Measurements from ENCODE around the gene IQCC. TPM values are rescaled to one million over a fixed set of nuclear protein-coding genes. Genes with fewer than 3 reads are reported as not detected.
A peak's percentile ranks its signal among the peaks of the same experiment; 100 is the strongest.

The IQCC gene
- total and polyA plus RNA-seq, 7 donors = 0.24 to 1.2 (median 0.69) TPM

- intact Hi-C loops (cut with DNase I) = no loop called here
- Histone ChIP-seq H3K4me3 (peak overlapping the region; percentile 81), H3K36me3 (ENCODE audit: insufficient read depth in 1 of 2, low read depth in 1 of 2) (no peaks in the 10 kb centered on the region), H3K27ac (peak overlapping the region; percentile 72), H3K9me3 (no peaks in the 10 kb centered on the region), H3K4me1 (peaks cover 6% of the 10 kb centered on the region), H3K27me3 (ENCODE audit: insufficient read depth in 3 of 3, low read length in 2 of 3) (no peaks in the 10 kb centered on the region)
- ATAC-seq = peak; percentile 48 to 74 (median 59)
- WGBS, 3 donors = 3 to 4% (median 3%) methylated on average over 53 to 62 of the region's 62 CpGs
- TF ChIP-seq CTCF (IDR thresholded peaks at IDR 0.05) = peak; percentile 14
- DNase-seq = peak; percentile 67 to 75
Observed at GRCh38 chr1:32240140-32240951, 34.9 kb downstream of the IQCC start.

- ATAC-seq (peak; percentile 88 to 90 (median 88)), DNase-seq (peak; percentile 73 to 83)
- Histone ChIP-seq H3K27me3 (ENCODE audit: insufficient read depth in 3 of 3, low read length in 2 of 3) (no peaks in the 10 kb centered on the region), H3K4me1 (peaks cover 14% of the 10 kb centered on the region), H3K4me3 (peak overlapping the region; percentile 81), H3K9me3 (no peaks in the 10 kb centered on the region), H3K36me3 (ENCODE audit: insufficient read depth in 1 of 2, low read depth in 1 of 2) (no peaks in the 10 kb centered on the region), H3K27ac (peak overlapping the region; percentile 72)
- intact Hi-C loops (cut with DNase I) = no loop called here
- no peak for TF ChIP-seq CTCF (IDR thresholded peaks at IDR 0.05)
- WGBS, 3 donors = 1 to 3% (median 2%) methylated on average over 45 to 55 of the region's 55 CpGs
Observed at GRCh38 chr1:32241001-32241763, 35.7 kb downstream of the IQCC start.

- Histone ChIP-seq H3K4me3 (peak overlapping the region; percentile 33), H3K27me3 (ENCODE audit: insufficient read depth in 3 of 3, low read length in 2 of 3) (no peaks in the 10 kb centered on the region), H3K4me1 (peaks cover 26% of the 10 kb centered on the region), H3K36me3 (ENCODE audit: insufficient read depth in 1 of 2, low read depth in 1 of 2) (no peaks in the 10 kb centered on the region), H3K27ac (peak overlapping the region; percentile 72), H3K9me3 (no peaks in the 10 kb centered on the region)
- ATAC-seq (no peak), DNase-seq (peak; percentile 28 to 58)
- WGBS, 3 donors = 36 to 42% (median 40%) methylated on average over 7 of the region's 7 CpGs
- TF ChIP-seq CTCF (IDR thresholded peaks at IDR 0.05) = no peak
- intact Hi-C loops (cut with DNase I) = no loop called here
Observed at GRCh38 chr1:32242341-32242851, 36.9 kb downstream of the IQCC start.

- Histone ChIP-seq H3K4me3 (peak within 1 kb of the TSS; percentile 35), H3K9me3 (no peaks in the 10 kb centered on the region), H3K36me3 (ENCODE audit: insufficient read depth in 1 of 2, low read depth in 1 of 2) (no peaks in the 10 kb centered on the region), H3K27me3 (ENCODE audit: insufficient read depth in 3 of 3, low read length in 2 of 3) (no peaks in the 10 kb centered on the region), H3K27ac (peak within 1 kb of the TSS; percentile 53), H3K4me1 (peaks cover 28% of the 10 kb centered on the region)
- DNase-seq (peak; percentile 65 to 66), ATAC-seq (peak in 3 of 4 donors; percentile 25 to 40 (median 33))
- WGBS, 3 donors = 35 to 65% (median 52%) methylated on average over 3 of the region's 3 CpGs
- intact Hi-C loops (cut with DNase I) = no loop called here
- TF ChIP-seq CTCF (IDR thresholded peaks at IDR 0.05) = no peak
Observed at GRCh38 chr1:32246888-32247273, 41.4 kb downstream of the IQCC start, which contains the start of gene FAM167B. TSS of gene FAM167B (plus strand) at chr1:32247222. CDS start at chr1:32247422, 200 bp downstream.

Data from psoas muscle (tissue), 8 donors.